K562 (cell line): Measurements from ENCODE around the gene GNG7. TPM values are rescaled to one million over a fixed set of nuclear protein-coding genes. Genes with fewer than 3 reads are reported as not detected.

Experiments used
- ATAC-seq: fragments of 200-7000 bp; cut with Tn5 transposase; 3 replicates; pipeline ENCODE4 v1.9.1; 2020; ENCODE audit warnings: moderate library complexity
- BruUV-seq: library from RNA; stranded (reverse); fragments of 400-500 nt; replicated peaks from 2 replicates; lab custom pipeline; 2021; lab: Mats Ljungman, UMichigan
- CTCF ChIA-PET: fragments of 300-600 bp; formaldehyde crosslinking; extraction: SDS; loops from one replicate; lab custom pipeline; 2021; ENCODE audit warnings: low intra/inter-chr PET ratio; lab: Yijun Ruan, JAX
- POLR2A ChIA-PET: fragments of 300-600, 350-650 bp; sonication (Branson Sonifier 250); formaldehyde crosslinking; extraction: SDS; loops from one replicate; lab custom pipeline; 2021; ENCODE audit warnings: antibody characterized with exemption, inconsistent platforms; lab: Yijun Ruan, JAX
- DNase-seq, 4 experiments: peaks; one replicate each; pipeline versions ENCODE4 v3.0.0 to v3.0.0-alpha.2; 2011 to 2018; ENCODE audit warnings: low spot score in 3 of 4, mixed read lengths in 3 of 4; ENCODE audit errors: extremely low read depth in 1 of 4
- FAIRE-seq: peaks from 2 replicates; lab custom pipeline; 2011; peaks lifted over from hg19 to GRCh38; lab: Jason Lieb, UNC
- H2AFZ ChIP-seq: 2 replicates; pipeline ENCODE4 v1.6.0; 2011; ENCODE audit warnings: low read depth, low read length, control low read depth, inconsistent platforms
- H3K27ac ChIP-seq: fragments of 200-600 bp; 3 replicates; pipeline ENCODE4 v1.8.0; 2011; ENCODE audit warnings: low read depth, mild to moderate bottlenecking, control low read depth, inconsistent platforms, low read length, moderate library complexity, mixed read lengths; ENCODE audit errors: extremely low read depth
- H3K27me3 ChIP-seq, 2 experiments: fragments of 300-600 bp in 1 of 2; 2 replicates in 1 of 2; 3 replicates in 1 of 2; pipeline versions ENCODE4 v1.6.0 to v1.8.0; 2011; ENCODE audit warnings: inconsistent platforms in 2 of 2, low read length in 2 of 2, mild to moderate bottlenecking in 1 of 2, mixed read lengths in 1 of 2, moderate library complexity in 1 of 2; ENCODE audit not compliant: control insufficient read depth in 2 of 2, insufficient read depth in 2 of 2
- H3K36me3 ChIP-seq: fragments of 300-600 bp; 3 replicates; pipeline ENCODE4 v1.8.0; 2011; ENCODE audit warnings: mild to moderate bottlenecking, low read length, inconsistent platforms; ENCODE audit not compliant: control insufficient read depth, insufficient read depth
- H3K4me1 ChIP-seq, 2 experiments: fragments of 200-600 bp in 1 of 2; replicated peaks in 1 of 2; 2 replicates in 1 of 2; 3 replicates in 1 of 2; pipeline versions ENCODE4 v1.5.1 to v1.8.0; 2011; ENCODE audit warnings: inconsistent platforms in 2 of 2, low read length in 2 of 2, mild to moderate bottlenecking in 1 of 2, mixed read lengths in 1 of 2, moderate library complexity in 1 of 2; ENCODE audit not compliant: control insufficient read depth in 2 of 2, insufficient read depth in 2 of 2
- H3K4me2 ChIP-seq: 2 replicates; pipeline ENCODE4 v1.6.1; 2011; ENCODE audit warnings: low read length, control low read depth, inconsistent platforms, mixed read lengths; ENCODE audit not compliant: insufficient read depth
- H3K4me3 ChIP-seq: fragments of 200-600 bp; sonication (generic), shearing (Covaris generic); 2 replicates; pipeline ENCODE4 v1.5.1; 2016; ENCODE audit warnings: control low read depth, inconsistent platforms
- H3K79me2 ChIP-seq: fragments of 200-600 bp; 3 replicates; pipeline ENCODE4 v1.8.0; 2011; ENCODE audit warnings: low read length, inconsistent platforms; ENCODE audit not compliant: control insufficient read depth, insufficient read depth
- H3K9ac ChIP-seq, 2 experiments: 2 replicates each; pipeline versions ENCODE4 v1.6.0 to v1.6.1; 2011; ENCODE audit warnings: low read depth in 2 of 2, low read length in 2 of 2, control low read depth in 1 of 2, inconsistent platforms in 1 of 2, mild to moderate bottlenecking in 1 of 2, mixed read lengths in 1 of 2; ENCODE audit not compliant: insufficient read depth in 1 of 2
- H3K9me1 ChIP-seq: one replicate; pipeline ENCODE4 v1.6.0; 2011; ENCODE audit warnings: inconsistent platforms, mild to moderate bottlenecking, low read length, moderate library complexity; ENCODE audit not compliant: control insufficient read depth, insufficient read depth
- H3K9me3 ChIP-seq: replicated peaks from 2 replicates; pipeline ENCODE4 v1.5.1; 2011; ENCODE audit warnings: low read depth, low read length, inconsistent platforms; ENCODE audit not compliant: control insufficient read depth, insufficient read depth
- H4K20me1 ChIP-seq: replicated peaks from 2 replicates; pipeline ENCODE4 v1.6.1; 2011; ENCODE audit warnings: low read length, inconsistent platforms, mixed read lengths; ENCODE audit not compliant: control insufficient read depth, insufficient read depth
- DMBX1 ChIP-seq: fragments of 250-450 bp; sonication (Bioruptor Pico); IDR thresholded peaks from 2 replicates; pipeline ENCODE4 v1.8.0; 2022; ENCODE audit warnings: inconsistent platforms, mild to moderate bottlenecking, moderate library complexity, borderline replicate concordance
- YY1 ChIP-seq, 3 experiments: IDR thresholded peaks; 2 replicates each; pipeline ENCODE4 v1.6.1; 2011; ENCODE audit warnings: low read length in 2 of 3, mild to moderate bottlenecking in 2 of 3, moderate library complexity in 2 of 3, borderline replicate concordance in 1 of 3, control low read depth in 1 of 3, low read depth in 1 of 3; ENCODE audit not compliant: insufficient read depth in 3 of 3, insufficient replicate concordance in 2 of 3, control insufficient read depth in 1 of 3, insufficient read length in 1 of 3; ENCODE audit errors: extremely low read depth in 1 of 3
- ZNF134 ChIP-seq: fragments of 250-450 bp; sonication (Bioruptor Pico); conservative IDR thresholded peaks from 2 replicates; pipeline ENCODE4 v1.4.0; 2020
- ZNF707 ChIP-seq: fragments of 250-450 bp; sonication (Bioruptor Pico); conservative IDR thresholded peaks from 2 replicates; pipeline ENCODE4 v1.8.0; 2022; ENCODE audit warnings: inconsistent platforms, mild to moderate bottlenecking, moderate library complexity
- WGBS: fragments of 100-300 bp; shearing (Covaris generic); methylation state at CpG from one replicate; pipeline ENCODE4 v1.1.6; 2016; ENCODE audit warnings: low coverage, mixed read lengths; ENCODE audit not compliant: insufficient coverage; ENCODE audit errors: missing lambda C conversion rate; 5-methylcytosine and 5-hydroxymethylcytosine counted together
- in situ Hi-C: fragments of 300-500 bp; cut with MboI; formaldehyde crosslinking; loops from 4 replicates; pipeline ENCODE4 v1.15.0; 2018; ENCODE audit warnings: inconsistent platforms, mixed read lengths
- intact Hi-C: fragments of 100-400 bp; cut with micrococcal nuclease; formaldehyde crosslinking; loops from 2 replicates; pipeline ENCODE4 v1.14.2; 2022
- polyA plus RNA-seq, 8 experiments: library from polyadenylated mRNA; depleted of rRNA in 4 of 8; stranded (reverse) in 5 of 8; unstranded in 3 of 8; fragments of >200 nt; fragmentation: Nextera tagmentation in 2 of 8; fragmentation: Illumina TruSeq in 1 of 8; extraction: Ambion mirVana in 2 of 8; extraction: Trizol in 1 of 8; gene quantifications; 2 replicates each; pipeline versions ENCODE4 v1.2.1 to v1.2.3, GENCODE V29; 2011 to 2014; ENCODE audit warnings: inconsistent platforms in 1 of 8, missing spikeins in 1 of 8
- total RNA-seq, 7 experiments: library from RNA; depleted of rRNA in 6 of 7; stranded (reverse); fragments of >200 nt in 6 of 7; fragmentation: Illumina TruSeq in 2 of 7; extraction: Trizol in 2 of 7; gene quantifications; 2 replicates each; pipeline versions ENCODE4 v1.2.1 to v1.2.3, GENCODE V29; 2011 to 2021; ENCODE audit warnings: low replicate concordance in 1 of 7
- TF ChIP-seq, protein P1 (sequence below), 3 experiments: fragments of 200-800 bp in 1 of 3; fragments of 250-450 bp in 1 of 3; fragments of 450-650 bp in 1 of 3; sonication (Bioruptor Pico) in 1 of 3; sonication (Bioruptor generic) in 1 of 3; formaldehyde crosslinking in 1 of 3; IDR thresholded peaks; 2 replicates each; pipeline versions ENCODE4 v1.6.1 to v1.8.0; 2016 to 2022; ENCODE audit warnings: mild to moderate bottlenecking in 2 of 3, missing genetic modification characterization in 2 of 3, missing compliant biosample characterization in 1 of 3, moderate library complexity in 1 of 3

The GNG7 gene
- total and polyA plus RNA-seq, 9 of the 15 experiments (the other 6 are each of a cell fraction or from before 2014, with no cell fraction given): 0.01 to 0.20 (median 0.06) TPM; not detected in 1

DNA sequence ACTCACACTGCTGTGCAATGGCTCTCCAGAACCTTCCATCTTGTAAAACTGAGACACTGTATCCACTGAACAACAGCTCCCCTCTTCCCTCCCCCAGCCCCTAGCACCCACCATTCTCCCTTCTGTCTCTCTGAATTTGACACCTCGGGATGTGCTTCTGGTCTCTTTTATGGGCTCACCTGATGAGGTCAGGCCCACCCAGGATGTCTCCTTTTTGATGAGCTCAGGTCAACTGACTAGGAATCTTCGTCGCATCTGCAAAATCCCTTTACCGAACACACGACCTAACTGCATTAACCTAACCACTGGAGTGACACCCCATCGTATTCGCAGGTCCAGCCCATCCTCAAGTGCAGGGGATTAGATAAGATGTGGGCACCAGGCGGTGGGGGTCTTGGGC is 73.9 kb downstream of the GNG7 start:
- CTCF ChIA-PET: no interaction called here
- DNase-seq (no peak), ATAC-seq (no peak), FAIRE-seq (no peak)
- H3K9ac ChIP-seq: no peak overlapping the region
- in situ Hi-C loops: no loop called here
- H4K20me1 ChIP-seq: no peaks in the 10 kb centered on the region; the same call in 1 of the 2 replicates
- H3K27me3 ChIP-seq: peaks cover 2 to 38% of the 10 kb centered on the region in 2 experiments
- no TSS peak for BruUV-seq
- POLR2A ChIA-PET: interaction anchor here (0.5 to 1.1 kb wide), 2 partner anchors 15 to 40 kb away, joined by 3 read pairs; no protein-coding TSS in a partner anchor
- H3K27ac ChIP-seq: no peak overlapping the region
- no peaks in the 10 kb centered on the region for H3K36me3 ChIP-seq
- intact Hi-C loops: no loop called here
- no peaks in the 10 kb centered on the region for H3K9me1 ChIP-seq
- H2AFZ ChIP-seq: no peak overlapping the region
- H3K4me2 ChIP-seq: no peak overlapping the region
- TF ChIP-seq YY1 (IDR thresholded peaks at IDR 0.05; ENCODE audit: borderline replicate concordance in 1 of 3, control insufficient read depth in 1 of 3, extremely low read depth in 1 of 3, insufficient read depth in 3 of 3, insufficient read length in 1 of 3, insufficient replicate concordance in 2 of 3, low read depth in 1 of 3, low read length in 2 of 3) (peak in 1 of 3 experiments; percentile 23), DMBX1 (CRISPR knock-in tag) (no peak), ZNF707 (CRISPR knock-in tag) (no peak), ZNF134 (CRISPR knock-in tag) (peak; percentile 92)
- TF ChIP-seq, protein P1, sequence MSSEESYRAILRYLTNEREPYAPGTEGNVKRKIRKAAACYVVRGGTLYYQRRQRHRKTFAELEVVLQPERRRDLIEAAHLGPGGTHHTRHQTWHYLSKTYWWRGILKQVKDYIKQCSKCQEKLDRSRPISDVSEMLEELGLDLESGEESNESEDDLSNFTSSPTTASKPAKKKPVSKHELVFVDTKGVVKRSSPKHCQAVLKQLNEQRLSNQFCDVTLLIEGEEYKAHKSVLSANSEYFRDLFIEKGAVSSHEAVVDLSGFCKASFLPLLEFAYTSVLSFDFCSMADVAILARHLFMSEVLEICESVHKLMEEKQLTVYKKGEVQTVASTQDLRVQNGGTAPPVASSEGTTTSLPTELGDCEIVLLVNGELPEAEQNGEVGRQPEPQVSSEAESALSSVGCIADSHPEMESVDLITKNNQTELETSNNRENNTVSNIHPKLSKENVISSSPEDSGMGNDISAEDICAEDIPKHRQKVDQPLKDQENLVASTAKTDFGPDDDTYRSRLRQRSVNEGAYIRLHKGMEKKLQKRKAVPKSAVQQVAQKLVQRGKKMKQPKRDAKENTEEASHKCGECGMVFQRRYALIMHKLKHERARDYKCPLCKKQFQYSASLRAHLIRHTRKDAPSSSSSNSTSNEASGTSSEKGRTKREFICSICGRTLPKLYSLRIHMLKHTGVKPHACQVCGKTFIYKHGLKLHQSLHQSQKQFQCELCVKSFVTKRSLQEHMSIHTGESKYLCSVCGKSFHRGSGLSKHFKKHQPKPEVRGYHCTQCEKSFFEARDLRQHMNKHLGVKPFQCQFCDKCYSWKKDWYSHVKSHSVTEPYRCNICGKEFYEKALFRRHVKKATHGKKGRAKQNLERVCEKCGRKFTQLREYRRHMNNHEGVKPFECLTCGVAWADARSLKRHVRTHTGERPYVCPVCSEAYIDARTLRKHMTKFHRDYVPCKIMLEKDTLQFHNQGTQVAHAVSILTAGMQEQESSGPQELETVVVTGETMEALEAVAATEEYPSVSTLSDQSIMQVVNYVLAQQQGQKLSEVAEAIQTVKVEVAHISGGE (CRISPR knock-in tag; IDR thresholded peaks at IDR 0.05): no peak
- no peak overlapping the region for H3K4me3 ChIP-seq
- H3K9me3 ChIP-seq: peaks cover 9% of the 10 kb centered on the region
- H3K4me1 ChIP-seq: peaks cover 0 to 22% of the 10 kb centered on the region in 2 experiments; a peak in 2 of 5 replicates
- no peaks in the 10 kb centered on the region for H3K79me2 ChIP-seq
- WGBS: 26% methylated on average over 8 of the region's 8 CpGs
